PC-9 (cell line): ENCODE results near the gene STOML3. TPM values are rescaled to one million over a fixed set of nuclear protein-coding genes. Genes with fewer than 3 reads are reported as not detected.
A peak's percentile ranks its signal among the peaks of the same experiment; 100 is the strongest.

Source experiments
- BruUV-seq: library from RNA; stranded (reverse); fragments of 400-500 nt; replicated peaks from 2 replicates; lab custom pipeline; 2021; lab: Mats Ljungman, UMichigan
- CTCF ChIA-PET: fragments of 300-600 bp; sonication (Branson Sonifier 250); formaldehyde crosslinking; loops from one replicate; lab custom pipeline; 2022; ENCODE audit warnings: antibody characterized with exemption; lab: Charles Lee
- POLR2A ChIA-PET: fragments of 300-600 bp; sonication (Branson Sonifier 250); formaldehyde crosslinking; loops from one replicate; lab custom pipeline; 2022; ENCODE audit warnings: antibody characterized with exemption; ENCODE audit not compliant: unreplicated experiment; lab: Charles Lee
- DNase-seq, 2 experiments: peaks; one replicate each; pipeline versions ENCODE4 v3.0.0 to v3.0.0-alpha.2; 2015 to 2022; ENCODE audit warnings: mixed read lengths in 1 of 2
- H2AFZ ChIP-seq: fragments of 200-600 bp; sonication (generic); 2 replicates; pipeline ENCODE4 v1.8.1; 2017; ENCODE audit warnings: antibody characterized with exemption
- H3F3A ChIP-seq: fragments of 200-600 bp; sonication (generic); 2 replicates; pipeline ENCODE4 v1.8.1; 2017; ENCODE audit warnings: antibody characterized with exemption, mild to moderate bottlenecking, low read depth; ENCODE audit not compliant: insufficient read depth
- H3K27ac ChIP-seq: fragments of 200-600 bp; sonication (generic); 2 replicates; pipeline ENCODE4 v1.6.1; 2016; ENCODE audit warnings: mixed run types
- H3K27me3 ChIP-seq: fragments of 200-600 bp; sonication (generic); 2 replicates; pipeline ENCODE4 v1.6.1; 2016; ENCODE audit warnings: low read depth, mixed run types; ENCODE audit not compliant: insufficient read depth
- H3K36me3 ChIP-seq: fragments of 200-600 bp; sonication (generic); 2 replicates; pipeline ENCODE4 v1.6.1; 2016; ENCODE audit warnings: low read depth, mixed run types
- H3K4me1 ChIP-seq: fragments of 200-600 bp; sonication (generic); replicated peaks from 2 replicates; pipeline ENCODE4 v1.6.1; 2016; ENCODE audit warnings: mixed run types; ENCODE audit not compliant: insufficient read depth
- H3K4me2 ChIP-seq: fragments of 200-600 bp; sonication (generic); 2 replicates; pipeline ENCODE4 v1.6.1; 2017; ENCODE audit warnings: mixed run types
- H3K4me3 ChIP-seq: fragments of 200-600 bp; sonication (generic); 2 replicates; pipeline ENCODE4 v1.6.1; 2016; ENCODE audit warnings: mixed run types
- H3K79me2 ChIP-seq: fragments of 200-600 bp; sonication (generic); 2 replicates; pipeline ENCODE4 v1.6.1; 2017; ENCODE audit warnings: low read depth, mixed run types
- H3K9me2 ChIP-seq: fragments of 200-600 bp; sonication (generic); 2 replicates; pipeline ENCODE4 v1.8.1; 2017; ENCODE audit warnings: mild to moderate bottlenecking; ENCODE audit not compliant: insufficient read depth
- H3K9me3 ChIP-seq: fragments of 200-600 bp; sonication (generic); 2 replicates; pipeline ENCODE4 v1.8.1; 2016; ENCODE audit warnings: low read depth; ENCODE audit not compliant: insufficient read depth
- H4K20me1 ChIP-seq: fragments of 200-600 bp; sonication (generic); 2 replicates; pipeline ENCODE4 v1.8.1; 2017; ENCODE audit not compliant: insufficient read depth
- EZH2 ChIP-seq: fragments of 200-600 bp; sonication (generic); IDR thresholded peaks from 2 replicates; pipeline ENCODE4 v1.8.0; 2017; ENCODE audit warnings: antibody characterized with exemption, low read depth
- intact Hi-C: fragments of 100-400 bp; cut with micrococcal nuclease; formaldehyde crosslinking; loops from one replicate; pipeline ENCODE4 v1.10.0; 2022; ENCODE audit not compliant: unreplicated experiment
- total RNA-seq: library from RNA; stranded (reverse); gene quantifications from 2 replicates; pipeline ENCODE4 v1.2.3, GENCODE V29; 2021
- TF ChIP-seq, protein P1 (sequence below): fragments of 200-600 bp; sonication (generic); conservative IDR thresholded peaks from 2 replicates; pipeline ENCODE4 v1.6.1; 2017; ENCODE audit warnings: mixed run types, antibody characterized with exemption, mild to moderate bottlenecking, moderate library complexity

STOML3 gene
- total RNA-seq, 1 experiment from 2014 or later = not detected

DNA sequence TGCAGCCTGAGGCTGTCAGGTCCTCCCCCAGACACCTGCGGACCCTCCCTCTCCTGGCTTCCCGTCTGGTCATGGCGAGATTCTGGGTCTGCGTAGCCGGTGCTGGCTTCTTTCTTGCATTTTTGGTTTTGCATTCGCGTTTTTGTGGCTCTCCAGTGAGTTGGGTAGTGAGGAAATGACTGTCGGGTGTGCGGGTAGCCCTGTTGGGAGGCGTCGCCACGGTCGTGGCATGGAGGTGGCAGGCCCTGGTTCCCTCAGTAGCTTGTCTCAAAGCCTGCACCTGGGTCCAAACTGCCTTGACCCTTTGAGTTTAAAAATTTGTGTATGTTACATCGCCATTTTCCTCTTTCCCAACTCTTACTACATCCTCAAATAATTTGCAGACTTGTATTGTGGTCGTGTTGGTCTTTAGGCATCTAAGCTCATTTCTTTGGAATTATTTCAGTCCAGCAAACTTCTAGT is 48.0 kb upstream of the STOML3 start:
- TF ChIP-seq, protein P1, sequence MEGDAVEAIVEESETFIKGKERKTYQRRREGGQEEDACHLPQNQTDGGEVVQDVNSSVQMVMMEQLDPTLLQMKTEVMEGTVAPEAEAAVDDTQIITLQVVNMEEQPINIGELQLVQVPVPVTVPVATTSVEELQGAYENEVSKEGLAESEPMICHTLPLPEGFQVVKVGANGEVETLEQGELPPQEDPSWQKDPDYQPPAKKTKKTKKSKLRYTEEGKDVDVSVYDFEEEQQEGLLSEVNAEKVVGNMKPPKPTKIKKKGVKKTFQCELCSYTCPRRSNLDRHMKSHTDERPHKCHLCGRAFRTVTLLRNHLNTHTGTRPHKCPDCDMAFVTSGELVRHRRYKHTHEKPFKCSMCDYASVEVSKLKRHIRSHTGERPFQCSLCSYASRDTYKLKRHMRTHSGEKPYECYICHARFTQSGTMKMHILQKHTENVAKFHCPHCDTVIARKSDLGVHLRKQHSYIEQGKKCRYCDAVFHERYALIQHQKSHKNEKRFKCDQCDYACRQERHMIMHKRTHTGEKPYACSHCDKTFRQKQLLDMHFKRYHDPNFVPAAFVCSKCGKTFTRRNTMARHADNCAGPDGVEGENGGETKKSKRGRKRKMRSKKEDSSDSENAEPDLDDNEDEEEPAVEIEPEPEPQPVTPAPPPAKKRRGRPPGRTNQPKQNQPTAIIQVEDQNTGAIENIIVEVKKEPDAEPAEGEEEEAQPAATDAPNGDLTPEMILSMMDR = no peak
- TF ChIP-seq EZH2 = no peak
- CTCF ChIA-PET = no interaction called here
- TSS peak; percentile 45 for BruUV-seq
- Histone ChIP-seq H3K27ac (peak overlapping the region; percentile 41), H3K79me2 (peaks cover 60% of the 10 kb centered on the region), H3K4me3 (peak overlapping the region; percentile 90), H3K4me2 (peak overlapping the region; percentile 96), H2AFZ (peak overlapping the region; percentile 93), H3K9me2 (no peaks in the 10 kb centered on the region), H3K36me3 (peaks cover 16% of the 10 kb centered on the region; the same call in 1 of the 2 replicates), H4K20me1 (peaks cover 19% of the 10 kb centered on the region), H3K9me3 (no peaks in the 10 kb centered on the region), H3F3A (0 out of 2 replicates have a peak, but pooled peaks cover 4% of the 10 kb centered on the region), H3K27me3 (no peaks in the 10 kb centered on the region), H3K4me1 (peaks cover 21% of the 10 kb centered on the region)
- DNase-seq = no peak
- intact Hi-C loops = loop anchor here (5.0 kb wide), 2 partner anchors 564 to 619 kb away; partner anchors contain the start of genes COG6 and LHFPL6
- POLR2A ChIA-PET = no interaction called here

DNA sequence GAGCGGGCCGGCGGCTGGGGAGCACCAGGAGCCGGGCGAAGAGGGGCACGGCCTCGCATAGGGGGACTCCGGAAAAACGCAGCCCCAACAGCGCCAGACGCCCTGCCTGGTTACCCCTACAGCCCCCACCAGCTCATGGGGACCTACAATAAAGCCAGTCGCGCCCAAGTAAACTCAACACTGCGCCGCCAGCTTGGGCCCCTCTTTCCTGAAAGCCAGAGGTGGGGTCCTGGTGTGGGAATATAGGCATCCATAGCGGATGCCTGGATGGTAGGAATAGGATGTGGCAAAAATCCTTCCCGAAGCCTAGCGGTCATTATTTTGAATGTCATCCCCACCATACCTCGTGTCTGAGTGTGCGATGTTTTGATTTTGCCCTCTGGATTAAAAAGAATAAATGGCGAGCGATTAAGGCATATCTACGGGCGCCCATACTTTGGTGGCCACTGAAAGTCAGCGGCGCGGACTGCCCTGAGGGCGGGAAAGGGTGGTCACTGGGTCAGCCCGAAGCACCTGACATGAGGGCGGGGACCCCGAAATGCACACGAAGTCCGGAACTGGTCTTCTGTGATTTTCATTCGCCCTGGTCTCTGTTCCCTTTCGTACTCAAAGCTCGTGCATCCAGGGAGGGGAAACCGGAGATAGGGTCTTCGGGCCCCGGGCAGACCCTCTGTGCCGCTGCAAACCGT is 47.4 kb upstream of the STOML3 start, which contains the start of the genes NHLRC3 and PROSER1:
NHLRC3 (plus strand) TSS at position 577 of the 689 bp plus-strand sequence. CDS start 184 bp downstream, outside the sequence.
PROSER1 (minus strand) TSS at position 210 of the 689 bp plus-strand sequence. CDS start 847 bp downstream, outside the sequence.
- H3K36me3 ChIP-seq = peaks cover 20% of the 10 kb centered on the region; the same call in 1 of the 2 replicates
- H2AFZ ChIP-seq = peak within 1 kb of the TSS; percentile 93
- POLR2A ChIA-PET = interaction anchor here (0.5 to 1.0 kb wide), 4 partner anchors 15 to 611 kb away, joined by 3 to 4 read pairs (median 3); no protein-coding TSS in a partner anchor
- H3K4me1 ChIP-seq = peaks cover 21% of the 10 kb centered on the region
- peak within 1 kb of the TSS; percentile 41 for H3K27ac ChIP-seq
- peak within 1 kb of the TSS; percentile 90 for H3K4me3 ChIP-seq
- intact Hi-C loops = loop anchor here (5.0 kb wide), 2 partner anchors 564 to 619 kb away; partner anchors contain the start of genes COG6 and LHFPL6
- no TSS peak for BruUV-seq
- peak within 1 kb of the TSS; percentile 96 for H3K4me2 ChIP-seq
- no peaks in the 10 kb centered on the region for H3K9me3 ChIP-seq
- 0 out of 2 replicates have a peak, but pooled peaks cover 4% of the 10 kb centered on the region for H3F3A ChIP-seq
- no peaks in the 10 kb centered on the region for H3K27me3 ChIP-seq
- no peaks in the 10 kb centered on the region for H3K9me2 ChIP-seq
- H3K79me2 ChIP-seq = peaks cover 66% of the 10 kb centered on the region
- CTCF ChIA-PET = interaction anchor here (0.6 to 1.5 kb wide), 2 partner anchors 10 to 1438 kb away, joined by 3 to 10 read pairs; no protein-coding TSS in a partner anchor
- peak; percentile 81 to 88 for DNase-seq
- peaks cover 19% of the 10 kb centered on the region for H4K20me1 ChIP-seq
- no peak for TF ChIP-seq EZH2
- TF ChIP-seq, protein P1 = no peak

DNA sequence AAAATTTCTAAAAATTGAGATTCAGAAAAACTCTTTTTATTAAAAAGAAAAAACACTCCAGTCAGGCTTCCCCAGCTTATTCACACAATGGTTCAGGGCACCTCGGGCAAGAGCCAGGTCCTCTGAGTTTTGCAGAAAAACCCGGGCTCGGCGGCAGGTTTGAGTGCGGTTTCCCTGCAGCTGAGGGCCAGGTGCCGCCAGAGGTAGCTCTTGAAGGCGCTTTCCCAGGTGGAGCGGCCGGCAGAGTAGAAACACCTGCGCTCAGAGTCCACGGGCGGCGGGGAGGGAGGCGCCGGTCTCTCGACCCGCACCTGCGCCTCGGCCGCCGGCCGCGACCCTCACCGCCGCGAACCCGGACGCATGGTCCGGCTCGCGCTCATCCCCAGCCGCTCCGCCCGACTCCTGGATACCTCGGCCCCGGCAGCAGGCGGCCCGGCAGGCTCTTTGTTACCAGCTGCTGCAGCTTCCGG is 46.8 kb upstream of the STOML3 start:
- no peaks in the 10 kb centered on the region for H3K9me3 ChIP-seq
- peaks cover 19% of the 10 kb centered on the region for H4K20me1 ChIP-seq
- ChIA-PET POLR2A (interaction anchor here (0.5 to 1.0 kb wide), 5 partner anchors 10 to 612 kb away, joined by 3 to 4 read pairs (median 3); no protein-coding TSS in a partner anchor), CTCF (interaction anchor here (0.6 to 1.5 kb wide), 2 partner anchors 11 to 1438 kb away, joined by 3 to 10 read pairs; no protein-coding TSS in a partner anchor)
- 0 out of 2 replicates have a peak, but pooled peaks cover 4% of the 10 kb centered on the region for H3F3A ChIP-seq
- H3K9me2 ChIP-seq = no peaks in the 10 kb centered on the region
- intact Hi-C loops = loop anchor here (5.0 kb wide), 2 partner anchors 565 to 620 kb away; partner anchors contain the start of genes COG6 and LHFPL6
- H3K4me2 ChIP-seq = peak overlapping the region; percentile 96
- H3K36me3 ChIP-seq = peaks cover 20% of the 10 kb centered on the region; the same call in 1 of the 2 replicates
- BruUV-seq = no TSS peak
- peaks cover 71% of the 10 kb centered on the region for H3K79me2 ChIP-seq
- H2AFZ ChIP-seq = peak overlapping the region; percentile 93
- DNase-seq = no peak
- H3K4me1 ChIP-seq = peaks cover 21% of the 10 kb centered on the region
- TF ChIP-seq, protein P1 = no peak
- TF ChIP-seq EZH2 = no peak
- H3K4me3 ChIP-seq = peak overlapping the region; percentile 90
- H3K27ac ChIP-seq = peak overlapping the region; percentile 41
- H3K27me3 ChIP-seq = no peaks in the 10 kb centered on the region
